ENCODE measurements around the gene TMEM248. TPM values are rescaled to one million over a fixed set of nuclear protein-coding genes. Genes with fewer than 3 reads are reported as not detected.

The TMEM248 gene
- polyA plus RNA-seq, 6 donors from 2014 or later, result 135 to 160 (median 150) TPM

DNA sequence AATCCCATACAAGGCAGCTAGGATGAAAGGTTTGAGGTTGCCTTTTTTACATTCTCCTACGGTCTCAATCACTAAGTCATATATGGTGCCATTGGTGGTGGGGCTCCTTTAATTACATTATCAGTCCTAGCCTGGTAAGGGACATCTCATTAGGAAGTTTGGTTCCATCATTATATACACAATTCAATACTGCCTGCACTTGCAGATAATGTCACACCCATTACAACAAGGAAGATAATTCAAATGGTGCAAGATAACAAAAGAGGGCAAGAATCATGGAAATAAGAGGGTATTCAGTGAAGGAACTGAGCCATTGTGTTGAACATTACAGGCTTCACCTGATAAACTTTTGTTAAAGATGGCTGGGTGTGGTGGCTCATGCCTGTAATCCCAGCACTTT, 1.7 kb upstream of the TMEM248 start:
- H3K9me3 Mint-ChIP-seq, result peaks cover 0 to 3% (median 0%) of the 10 kb centered on the region in 7 donors
- ATAC-seq (ENCODE audit: low read depth in 2 of 2) (no peak), DNase-seq (no peak)
- H3K4me3 Mint-ChIP-seq, result peak overlapping the region in 4 of 8 donors; percentile 9 to 63 (median 38)
- peaks cover 13 to 45% (median 14%) of the 10 kb centered on the region in 3 donors for H3K4me1 Mint-ChIP-seq
- no peaks in the 10 kb centered on the region for H3K36me3 Mint-ChIP-seq
- H3K27ac Mint-ChIP-seq, result peak overlapping the region in 1 of 6 donors; percentile 52
- H3K27me3 Mint-ChIP-seq, result no peaks in the 10 kb centered on the region

DNA sequence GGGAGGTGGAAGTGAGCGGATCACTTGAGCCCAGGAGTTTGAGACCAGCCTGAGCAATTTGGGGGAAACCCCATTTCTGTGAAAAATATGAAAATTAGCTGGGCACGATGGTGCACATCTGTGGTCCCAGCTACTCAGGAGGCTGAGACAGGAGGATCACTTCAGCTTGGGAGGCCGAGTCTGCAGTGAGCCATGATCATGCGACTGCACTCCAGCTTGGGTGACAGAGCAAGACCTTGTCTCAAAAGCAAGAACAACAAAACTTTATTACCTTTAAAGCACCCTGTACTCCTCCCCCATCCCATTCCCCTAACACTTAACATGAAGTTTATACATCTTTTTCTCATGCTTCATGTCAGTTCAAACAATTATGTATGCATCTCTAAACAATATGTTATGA, 1.3 kb upstream of the TMEM248 start:
- Mint-ChIP-seq H3K27ac (peak overlapping the region in 1 of 6 donors; percentile 38), H3K4me3 (peak overlapping the region in 4 of 8 donors; percentile 12 to 89 (median 55)), H3K4me1 (peaks cover 13 to 41% (median 14%) of the 10 kb centered on the region in 3 donors), H3K36me3 (no peaks in the 10 kb centered on the region), H3K9me3 (peaks cover 0 to 3% (median 0%) of the 10 kb centered on the region in 7 donors), H3K27me3 (no peaks in the 10 kb centered on the region)
- no peak for DNase-seq
- ATAC-seq (ENCODE audit: low read depth in 2 of 2), result no peak

DNA sequence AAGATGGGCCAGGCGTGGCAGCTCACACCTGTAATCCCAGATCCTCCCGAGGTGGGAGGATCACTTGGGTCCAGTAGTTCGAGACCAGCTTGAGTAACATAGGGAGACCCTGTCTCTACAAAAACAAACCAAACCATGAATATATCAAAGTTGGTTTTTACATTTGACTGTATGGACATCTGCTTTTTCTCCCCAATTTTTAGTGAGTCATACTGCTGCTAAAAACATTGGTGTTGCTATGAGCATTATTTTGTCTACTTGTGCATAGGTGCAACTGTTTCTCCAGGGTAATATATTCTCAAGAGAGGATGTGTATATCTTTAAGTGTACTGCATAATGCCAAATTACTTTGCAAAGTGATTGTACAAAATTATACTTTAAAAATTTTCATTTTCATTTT, 769 bp upstream of the TMEM248 start:
- Mint-ChIP-seq H3K27ac (peak overlapping the region in 2 of 6 donors; percentile 38 to 89), H3K4me3 (peak overlapping the region in 5 of 8 donors; percentile 47 to 96 (median 85)), H3K4me1 (peaks cover 16 to 41% (median 16%) of the 10 kb centered on the region in 3 donors), H3K27me3 (no peaks in the 10 kb centered on the region), H3K36me3 (peaks cover 1 to 3% of the 10 kb centered on the region in 2 donors), H3K9me3 (peaks cover 0 to 3% (median 0%) of the 10 kb centered on the region in 7 donors)
- ATAC-seq (ENCODE audit: low read depth in 2 of 2) (no peak), DNase-seq (no peak)

DNA sequence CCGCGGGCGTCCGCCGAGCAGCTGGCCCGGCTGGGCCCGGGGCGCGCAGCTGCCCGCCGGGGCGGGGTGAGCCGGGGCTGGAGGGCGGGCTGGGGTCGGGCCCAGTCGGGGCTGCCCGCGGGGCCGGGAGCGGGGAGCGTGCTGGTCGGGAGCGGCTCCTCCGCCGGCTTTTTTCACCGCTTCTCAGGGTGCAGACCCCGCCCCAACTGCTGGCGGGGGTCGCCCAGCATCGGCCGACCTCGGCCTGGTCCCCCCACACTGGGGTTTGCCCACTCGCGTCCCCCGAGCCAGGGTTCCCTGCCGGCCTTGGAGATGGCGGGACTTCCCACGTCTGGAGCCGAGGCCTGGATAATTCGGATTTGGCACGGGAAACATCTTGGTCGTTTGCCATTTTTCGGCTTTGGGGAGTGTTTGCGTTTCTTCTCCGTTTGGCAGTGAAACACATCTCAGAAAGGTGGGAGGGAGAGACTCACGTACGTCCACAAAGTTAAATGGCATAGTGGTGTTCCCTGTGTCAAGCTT, 432 bp downstream of the TMEM248 start:
- peak; percentile 25 for DNase-seq
- H3K4me1 Mint-ChIP-seq, result peaks cover 23 to 42% (median 25%) of the 10 kb centered on the region in 3 donors
- H3K27me3 Mint-ChIP-seq, result no peaks in the 10 kb centered on the region
- peak overlapping the region; percentile 85 to 99 (median 94) for H3K4me3 Mint-ChIP-seq
- peak overlapping the region; percentile 89 to 99 (median 96) for H3K27ac Mint-ChIP-seq
- H3K9me3 Mint-ChIP-seq, result peaks cover 0 to 3% (median 0%) of the 10 kb centered on the region in 7 donors
- H3K36me3 Mint-ChIP-seq, result peaks cover 4 to 7% of the 10 kb centered on the region in 2 donors
- peak in 1 of 2 donors; percentile 2 for ATAC-seq (ENCODE audit: low read depth in 2 of 2)

- Mint-ChIP-seq H3K4me3 (peak overlapping the region; percentile 85 to 99 (median 94)), H3K9me3 (peaks cover 0 to 3% (median 0%) of the 10 kb centered on the region in 7 donors), H3K36me3 (peaks cover 7% of the 10 kb centered on the region in 2 donors), H3K27me3 (no peaks in the 10 kb centered on the region), H3K4me1 (peaks cover 23 to 47% (median 28%) of the 10 kb centered on the region in 3 donors), H3K27ac (peak overlapping the region; percentile 89 to 99 (median 96))
- ATAC-seq (ENCODE audit: low read depth in 2 of 2) (peak; percentile 53 to 63), DNase-seq (peak; percentile 56)
Measured at GRCh38 chr7:66921918-66922486, 977 bp downstream of the TMEM248 start.

GRCh38 chr7:66925255-66925654, 4.2 kb downstream of the TMEM248 start:
- peaks cover 45 to 68% (median 53%) of the 10 kb centered on the region in 3 donors for H3K4me1 Mint-ChIP-seq
- ATAC-seq (ENCODE audit: low read depth in 2 of 2) (no peak), DNase-seq (no peak)
- H3K4me3 Mint-ChIP-seq, result peak overlapping the region in 4 of 8 donors; percentile 6 to 32 (median 18)
- H3K27ac Mint-ChIP-seq, result peak overlapping the region in 4 of 6 donors; percentile 24 to 72 (median 44)
- H3K27me3 Mint-ChIP-seq, result no peaks in the 10 kb centered on the region
- peaks cover 0 to 3% (median 0%) of the 10 kb centered on the region in 7 donors for H3K9me3 Mint-ChIP-seq
- peaks cover 7 to 14% of the 10 kb centered on the region in 2 donors for H3K36me3 Mint-ChIP-seq

DNA sequence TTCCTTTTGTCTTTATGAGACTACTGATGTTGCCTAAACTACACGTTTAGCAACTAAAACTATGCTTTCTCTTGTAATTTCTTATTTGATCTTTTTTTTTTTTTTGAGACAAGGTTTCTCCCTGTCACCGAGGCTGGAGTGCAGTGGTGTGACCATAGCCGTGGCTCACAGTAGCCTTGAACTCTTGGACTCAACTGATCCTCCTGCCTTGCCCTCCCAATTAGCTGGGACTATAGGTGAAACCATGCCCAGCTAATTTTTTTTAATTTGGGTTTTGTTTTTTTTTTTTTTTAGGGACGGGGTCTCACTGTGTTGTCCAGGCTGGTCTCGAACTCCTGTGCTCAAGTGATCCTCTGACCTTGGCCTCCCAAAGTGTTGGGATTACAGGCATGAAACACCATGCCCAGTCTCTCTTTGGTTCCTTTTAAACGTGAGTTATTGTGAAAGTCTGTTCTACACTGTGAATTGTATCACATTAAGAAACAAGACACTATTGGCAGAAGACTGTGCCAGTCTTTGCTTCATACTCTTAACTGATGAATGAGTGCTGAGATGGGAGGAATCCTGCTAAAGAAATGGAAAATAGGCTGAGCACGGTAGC, 6.4 kb downstream of the TMEM248 start:
- peak overlapping the region in 1 of 8 donors; percentile 12 for H3K4me3 Mint-ChIP-seq
- no peaks in the 10 kb centered on the region for H3K27me3 Mint-ChIP-seq
- H3K9me3 Mint-ChIP-seq, result no peaks in the 10 kb centered on the region
- ATAC-seq (ENCODE audit: low read depth in 2 of 2) (no peak), DNase-seq (no peak)
- H3K27ac Mint-ChIP-seq, result peak overlapping the region in 1 of 6 donors; percentile 51
- peaks cover 7 to 14% of the 10 kb centered on the region in 2 donors for H3K36me3 Mint-ChIP-seq
- H3K4me1 Mint-ChIP-seq, result peaks cover 37 to 77% (median 54%) of the 10 kb centered on the region in 3 donors

- ATAC-seq (ENCODE audit: low read depth in 2 of 2) (no peak), DNase-seq (no peak)
- Mint-ChIP-seq H3K9me3 (no peaks in the 10 kb centered on the region), H3K4me3 (no peak overlapping the region), H3K36me3 (peaks cover 7 to 14% of the 10 kb centered on the region in 2 donors), H3K27me3 (no peaks in the 10 kb centered on the region), H3K4me1 (peaks cover 37 to 76% (median 60%) of the 10 kb centered on the region in 3 donors), H3K27ac (peak overlapping the region in 1 of 6 donors; percentile 49)
Measured at GRCh38 chr7:66928388-66928787, 7.4 kb downstream of the TMEM248 start.

GRCh38 chr7:66929165-66929564, 8.1 kb downstream of the TMEM248 start:
- Mint-ChIP-seq H3K9me3 (no peaks in the 10 kb centered on the region), H3K4me3 (no peak overlapping the region), H3K27ac (no peak overlapping the region), H3K27me3 (no peaks in the 10 kb centered on the region), H3K36me3 (peaks cover 7 to 14% of the 10 kb centered on the region in 2 donors), H3K4me1 (peaks cover 39 to 74% (median 64%) of the 10 kb centered on the region in 3 donors)
- ATAC-seq (ENCODE audit: low read depth in 2 of 2) (no peak), DNase-seq (no peak)

DNA sequence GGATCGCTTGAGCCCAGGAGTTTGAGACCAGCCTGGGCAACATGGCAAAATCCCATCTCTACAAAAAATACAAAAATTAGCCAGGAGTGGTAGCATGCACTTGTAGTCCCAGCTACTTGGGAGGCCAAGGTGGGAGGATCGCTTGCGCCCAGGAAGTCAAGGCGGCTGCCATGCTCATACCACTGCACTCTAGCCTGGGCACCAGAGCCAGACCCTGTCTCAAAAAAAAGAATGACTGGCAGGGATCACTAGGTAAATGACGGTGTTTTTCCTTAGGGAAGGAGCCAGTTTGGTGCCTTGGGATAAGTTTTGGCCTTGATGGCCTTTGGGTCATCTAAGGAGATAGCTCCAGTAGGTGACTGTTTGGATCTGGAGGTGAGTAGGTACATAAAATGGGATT, 8.9 kb downstream of the TMEM248 start:
- ATAC-seq (ENCODE audit: low read depth in 2 of 2) (no peak), DNase-seq (no peak)
- Mint-ChIP-seq H3K27ac (peak overlapping the region in 1 of 6 donors; percentile 27), H3K27me3 (no peaks in the 10 kb centered on the region), H3K36me3 (peaks cover 7 to 14% of the 10 kb centered on the region in 2 donors), H3K4me1 (peaks cover 43 to 79% (median 69%) of the 10 kb centered on the region in 3 donors), H3K4me3 (peak overlapping the region in 2 of 8 donors; percentile 35 to 57), H3K9me3 (no peaks in the 10 kb centered on the region)

DNA sequence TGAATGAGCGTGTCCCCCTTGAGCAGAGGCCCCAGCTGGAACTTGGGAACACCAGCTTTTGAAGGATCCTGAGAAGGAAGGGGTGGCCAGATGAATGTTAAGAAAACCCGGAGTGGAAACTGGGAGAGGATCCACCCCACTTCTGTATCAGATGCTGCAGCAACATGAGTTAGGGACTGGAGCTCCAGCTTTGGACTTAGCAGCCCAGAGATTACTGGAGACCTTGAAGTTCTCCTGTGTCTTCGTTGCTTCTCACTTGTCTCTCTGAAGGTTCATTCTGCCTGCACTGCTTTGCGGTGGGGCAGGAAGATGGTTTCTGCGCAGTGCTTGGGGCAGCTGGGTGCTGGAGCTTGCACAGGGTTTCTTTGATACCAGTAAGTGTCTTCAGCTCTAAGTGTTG, 9.3 kb downstream of the TMEM248 start:
- no peak overlapping the region for H3K4me3 Mint-ChIP-seq
- peaks cover 40 to 77% (median 66%) of the 10 kb centered on the region in 3 donors for H3K4me1 Mint-ChIP-seq
- H3K36me3 Mint-ChIP-seq, result peaks cover 3 to 12% of the 10 kb centered on the region in 2 donors
- no peak for DNase-seq
- ATAC-seq (ENCODE audit: low read depth in 2 of 2), result no peak
- no peaks in the 10 kb centered on the region for H3K27me3 Mint-ChIP-seq
- H3K27ac Mint-ChIP-seq, result no peak overlapping the region
- H3K9me3 Mint-ChIP-seq, result no peaks in the 10 kb centered on the region

DNA sequence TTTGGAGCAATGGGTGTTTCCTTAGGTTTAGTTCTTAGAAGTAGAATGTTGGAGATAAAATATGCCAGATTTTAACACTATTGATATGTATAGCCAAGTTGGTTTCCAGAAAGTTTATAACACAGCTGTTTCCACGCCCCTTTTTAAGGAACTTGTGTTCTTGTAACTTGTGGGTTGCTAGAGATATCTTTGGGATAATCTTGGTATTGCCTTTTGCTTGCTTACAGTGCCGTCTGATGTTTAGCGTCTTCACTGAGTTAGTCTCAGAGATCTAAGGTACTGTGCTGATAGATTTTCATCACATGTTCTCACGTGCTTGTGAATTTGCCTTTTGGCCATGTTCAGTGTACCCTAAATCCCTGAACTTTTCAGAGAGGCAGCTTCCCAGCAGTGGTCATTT, 12.4 kb downstream of the TMEM248 start:
- peaks cover 12 to 22% of the 10 kb centered on the region in 2 donors for H3K36me3 Mint-ChIP-seq
- ATAC-seq (ENCODE audit: low read depth in 2 of 2) (no peak), DNase-seq (no peak)
- peak overlapping the region in 3 of 6 donors; percentile 22 to 92 (median 27) for H3K27ac Mint-ChIP-seq
- peaks cover 0 to 3% (median 0%) of the 10 kb centered on the region in 7 donors for H3K9me3 Mint-ChIP-seq
- H3K4me1 Mint-ChIP-seq, result peaks cover 44 to 86% (median 74%) of the 10 kb centered on the region in 3 donors
- H3K27me3 Mint-ChIP-seq, result no peaks in the 10 kb centered on the region
- H3K4me3 Mint-ChIP-seq, result peak overlapping the region in 1 of 8 donors; percentile 37

DNA sequence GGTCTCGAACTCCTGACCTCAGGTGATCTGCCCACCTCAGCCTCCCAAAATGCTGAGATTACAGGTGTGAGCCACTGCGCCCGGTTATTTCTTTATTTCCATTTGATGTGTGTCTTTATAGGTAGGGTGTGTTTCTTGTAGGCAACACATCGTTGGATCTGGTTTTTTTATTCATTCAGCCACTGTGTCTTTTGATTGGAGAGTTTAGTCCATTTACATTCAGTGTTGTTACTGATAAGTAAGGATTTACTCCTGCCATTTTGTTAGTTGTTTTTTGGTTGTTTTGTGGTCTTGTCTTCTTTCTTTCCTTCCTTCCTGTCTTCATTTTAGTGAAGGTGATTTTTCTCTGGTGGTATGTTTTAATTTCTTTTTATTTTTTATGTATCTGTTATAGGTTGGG, 16.9 kb downstream of the TMEM248 start:
- Mint-ChIP-seq H3K9me3 (peaks cover 0 to 3% (median 0%) of the 10 kb centered on the region in 7 donors), H3K27ac (peak overlapping the region in 1 of 6 donors; percentile 42), H3K36me3 (peaks cover 12 to 20% of the 10 kb centered on the region in 2 donors), H3K4me3 (peak overlapping the region in 2 of 8 donors; percentile 50 to 65), H3K4me1 (peaks cover 34 to 52% (median 51%) of the 10 kb centered on the region in 3 donors), H3K27me3 (no peaks in the 10 kb centered on the region)
- no peak for DNase-seq
- ATAC-seq (ENCODE audit: low read depth in 2 of 2), result no peak
